Breast epithelium (tissue), 4 donors: ENCODE measurements around the gene IGSF21. TPM values are rescaled to one million over a fixed set of nuclear protein-coding genes. Genes with fewer than 3 reads are reported as not detected.

Experiments used
- DNase-seq, 2 donors: peaks; one replicate each; pipeline ENCODE4 v3.0.0-alpha.2; 2019; ENCODE audit warnings: low spot score in 2 of 2
- H3K27ac ChIP-seq, 2 donors: fragments of 200-600 bp; sonication (generic) in 1 of 2; one replicate each; pipeline ENCODE4 v1.5.1; 2016 to 2019; ENCODE audit warnings: mild to moderate bottlenecking in 1 of 2
- H3K27me3 ChIP-seq, 2 donors: fragments of 200-600 bp; sonication (generic) in 1 of 2; one replicate each; pipeline versions ENCODE4 v1.5.1 to v1.6.0; 2017 to 2019; ENCODE audit warnings: control low read depth in 1 of 2, mild to moderate bottlenecking in 1 of 2
- H3K36me3 ChIP-seq: fragments of 200-600 bp; one replicate; pipeline ENCODE4 v1.5.1; 2019
- H3K4me1 ChIP-seq, 2 donors: fragments of 200-600 bp; sonication (generic); one replicate each; pipeline ENCODE4 v1.5.1; 2016 to 2019; ENCODE audit warnings: control low read depth in 1 of 2
- H3K4me3 ChIP-seq, 3 donors: fragments of 200-600 bp; sonication (generic); 1 replicate in 2 of 3; 2 replicates in 1 of 3; pipeline ENCODE4 v1.5.1; 2016 to 2019; ENCODE audit warnings: mild to moderate bottlenecking in 3 of 3, moderate library complexity in 2 of 3
- H3K9me3 ChIP-seq, 2 donors: fragments of 200-600 bp; sonication (generic) in 1 of 2; one replicate each; pipeline ENCODE4 v1.5.1; 2016 to 2019; ENCODE audit warnings: control low read depth in 1 of 2
- POLR2A ChIP-seq: fragments of 450-650 bp; IDR thresholded peaks from one replicate; pipeline ENCODE4 v1.6.1; 2016; ENCODE audit warnings: antibody characterized with exemption, mild to moderate bottlenecking, moderate library complexity
- POLR2AphosphoS5 ChIP-seq, 3 donors: sonication (generic); formaldehyde crosslinking; IDR thresholded peaks; one replicate each; pipeline ENCODE4 v1.6.1; 2017; ENCODE audit warnings: antibody characterized with exemption in 3 of 3
- intact Hi-C: fragments of 100-400 bp; cut with DNase I; formaldehyde crosslinking; loops from one replicate; pipeline ENCODE4 v1.15.1; 2023; ENCODE audit warnings: low total_unique reads
- total RNA-seq, 3 donors: library from RNA; depleted of rRNA; stranded (reverse); fragments of >200 nt; gene quantifications; one replicate each; pipeline ENCODE4 v1.1.0, GENCODE V29; 2016
- TF ChIP-seq, protein P1 (sequence below), 3 donors: fragments of 450-650 bp; IDR thresholded peaks; one replicate each; pipeline ENCODE4 v1.5.1; 2016 to 2017; ENCODE audit warnings: antibody characterized with exemption in 3 of 3, mild to moderate bottlenecking in 3 of 3, moderate library complexity in 3 of 3

The IGSF21 gene
- total RNA-seq, 3 donors from 2014 or later = 4.8 to 9.5 (median 4.8) TPM

DNA sequence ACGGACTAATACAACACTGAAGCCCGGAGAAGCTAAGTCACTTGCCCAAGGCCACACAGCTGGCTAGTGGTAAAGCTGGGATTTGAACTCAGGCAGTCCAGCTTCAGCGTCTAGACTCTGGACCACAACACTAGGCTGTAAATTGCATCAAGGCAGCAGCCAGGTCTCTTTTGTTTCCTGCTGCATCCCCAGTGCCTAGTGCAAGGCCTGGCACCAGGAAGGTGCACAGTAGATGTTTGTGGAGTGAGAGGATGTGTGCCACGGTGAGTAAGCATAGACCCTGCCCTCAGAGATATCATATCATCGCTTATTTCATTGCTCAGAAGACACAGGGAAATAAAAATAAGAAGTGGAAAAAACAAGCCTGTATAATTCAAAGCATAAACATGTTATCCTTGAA is 40.9 kb downstream of the IGSF21 start:
- no peaks in the 10 kb centered on the region for H3K36me3 ChIP-seq
- intact Hi-C loops = no loop called here
- DNase-seq = no peak
- peaks cover 0 to 25% of the 10 kb centered on the region in 2 donors for H3K27me3 ChIP-seq
- TF ChIP-seq, protein P1, sequence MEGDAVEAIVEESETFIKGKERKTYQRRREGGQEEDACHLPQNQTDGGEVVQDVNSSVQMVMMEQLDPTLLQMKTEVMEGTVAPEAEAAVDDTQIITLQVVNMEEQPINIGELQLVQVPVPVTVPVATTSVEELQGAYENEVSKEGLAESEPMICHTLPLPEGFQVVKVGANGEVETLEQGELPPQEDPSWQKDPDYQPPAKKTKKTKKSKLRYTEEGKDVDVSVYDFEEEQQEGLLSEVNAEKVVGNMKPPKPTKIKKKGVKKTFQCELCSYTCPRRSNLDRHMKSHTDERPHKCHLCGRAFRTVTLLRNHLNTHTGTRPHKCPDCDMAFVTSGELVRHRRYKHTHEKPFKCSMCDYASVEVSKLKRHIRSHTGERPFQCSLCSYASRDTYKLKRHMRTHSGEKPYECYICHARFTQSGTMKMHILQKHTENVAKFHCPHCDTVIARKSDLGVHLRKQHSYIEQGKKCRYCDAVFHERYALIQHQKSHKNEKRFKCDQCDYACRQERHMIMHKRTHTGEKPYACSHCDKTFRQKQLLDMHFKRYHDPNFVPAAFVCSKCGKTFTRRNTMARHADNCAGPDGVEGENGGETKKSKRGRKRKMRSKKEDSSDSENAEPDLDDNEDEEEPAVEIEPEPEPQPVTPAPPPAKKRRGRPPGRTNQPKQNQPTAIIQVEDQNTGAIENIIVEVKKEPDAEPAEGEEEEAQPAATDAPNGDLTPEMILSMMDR (IDR thresholded peaks at IDR 0.05) = no peak
- TF ChIP-seq POLR2A = no peak
- TF ChIP-seq POLR2AphosphoS5 (IDR thresholded peaks at IDR 0.05) = no peak
- no peak overlapping the region for H3K27ac ChIP-seq
- H3K4me1 ChIP-seq = no peaks in the 10 kb centered on the region
- H3K4me3 ChIP-seq = no peak overlapping the region
- H3K9me3 ChIP-seq = no peaks in the 10 kb centered on the region

DNA sequence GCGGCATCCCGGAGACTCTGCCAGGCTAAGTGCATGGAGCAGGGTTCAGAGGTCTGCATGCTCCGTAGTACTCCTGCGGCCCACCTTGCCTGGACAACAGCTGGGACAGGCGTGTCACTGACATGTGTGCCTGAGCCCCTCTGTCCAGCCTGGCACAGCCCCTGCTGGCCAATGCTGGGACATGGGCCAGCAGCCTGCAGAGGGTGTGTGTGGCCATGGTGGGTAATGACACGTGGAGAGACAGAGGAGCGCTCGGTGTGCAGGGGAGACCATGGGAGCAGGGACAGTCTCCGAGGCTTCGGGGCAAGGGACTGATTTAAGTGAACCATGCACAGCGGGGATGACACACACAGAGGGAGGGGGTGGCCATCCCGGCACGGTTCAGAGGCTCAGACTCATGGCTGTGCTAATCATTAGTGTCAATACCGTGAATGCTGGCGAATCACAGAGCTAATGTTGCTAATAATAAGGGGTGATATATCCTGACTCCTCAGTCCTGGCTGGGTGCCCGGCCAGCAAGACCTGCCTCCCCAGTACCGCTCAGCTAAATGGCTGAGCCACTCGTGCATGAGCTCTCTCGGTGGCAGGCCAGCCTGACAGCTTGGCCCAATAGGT is 41.5 kb downstream of the IGSF21 start:
- no peak for TF ChIP-seq POLR2A
- TF ChIP-seq, protein P1 (IDR thresholded peaks at IDR 0.05) = no peak
- TF ChIP-seq POLR2AphosphoS5 (IDR thresholded peaks at IDR 0.05) = no peak
- no peak overlapping the region for H3K27ac ChIP-seq

GRCh38 chr1:18151436-18152122 is 44.0 kb downstream of the IGSF21 start:
- Histone ChIP-seq H3K27me3 (peaks cover 0 to 7% of the 10 kb centered on the region in 2 donors), H3K4me1 (no peaks in the 10 kb centered on the region), H3K36me3 (no peaks in the 10 kb centered on the region), H3K27ac (no peak overlapping the region), H3K9me3 (no peaks in the 10 kb centered on the region), H3K4me3 (no peak overlapping the region)
- intact Hi-C loops = no loop called here
- TF ChIP-seq POLR2A (no peak), POLR2AphosphoS5 (IDR thresholded peaks at IDR 0.05) (no peak)
- TF ChIP-seq, protein P1 (IDR thresholded peaks at IDR 0.05) = no peak
- DNase-seq = no peak

More for the DNA sequence above, 41.5 kb downstream of the IGSF21 start:
- H3K36me3 ChIP-seq = no peaks in the 10 kb centered on the region
- peaks cover 0 to 18% of the 10 kb centered on the region in 2 donors for H3K27me3 ChIP-seq
- intact Hi-C loops = no loop called here
- no peak for DNase-seq
- H3K4me3 ChIP-seq = no peak overlapping the region
- H3K9me3 ChIP-seq = no peaks in the 10 kb centered on the region
- no peaks in the 10 kb centered on the region for H3K4me1 ChIP-seq

GRCh38 chr1:18154430-18155194 is 47.0 kb downstream of the IGSF21 start:
- no peaks in the 10 kb centered on the region for H3K9me3 ChIP-seq
- no peak for TF ChIP-seq POLR2AphosphoS5 (IDR thresholded peaks at IDR 0.05)
- H3K4me3 ChIP-seq = no peak overlapping the region
- no peaks in the 10 kb centered on the region for H3K36me3 ChIP-seq
- DNase-seq = no peak
- no peaks in the 10 kb centered on the region for H3K4me1 ChIP-seq
- H3K27me3 ChIP-seq = peaks cover 0 to 19% of the 10 kb centered on the region in 2 donors
- no peak overlapping the region for H3K27ac ChIP-seq
- intact Hi-C loops = no loop called here

DNA sequence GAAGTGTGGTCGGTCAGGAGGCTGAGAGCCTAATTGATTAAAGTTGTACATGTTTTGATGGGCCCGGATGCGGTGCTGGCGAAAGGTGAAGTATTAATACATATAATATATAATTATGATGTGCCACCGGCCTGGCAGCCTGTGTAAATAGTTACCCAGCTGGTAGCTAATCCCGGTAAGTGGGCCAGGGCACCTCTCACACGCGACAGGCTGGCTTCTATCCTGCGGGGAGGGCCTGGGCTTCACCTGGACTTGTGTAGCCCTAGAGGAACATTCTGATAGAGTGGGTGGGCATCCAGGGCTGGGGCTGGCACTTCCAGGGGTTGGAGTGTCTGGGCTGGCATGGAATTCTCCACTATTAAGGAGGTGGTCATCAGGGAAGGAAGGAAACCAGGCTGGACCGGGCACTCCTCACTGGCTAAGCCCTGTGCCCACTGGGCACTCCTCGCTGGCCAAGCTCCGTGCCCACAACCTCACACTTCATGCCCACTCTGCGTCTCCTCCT is 48.3 kb downstream of the IGSF21 start:
- no peak overlapping the region for H3K27ac ChIP-seq
- no peaks in the 10 kb centered on the region for H3K4me1 ChIP-seq
- H3K9me3 ChIP-seq = no peaks in the 10 kb centered on the region
- H3K4me3 ChIP-seq = no peak overlapping the region
- peaks cover 0 to 19% of the 10 kb centered on the region in 2 donors for H3K27me3 ChIP-seq
- TF ChIP-seq, protein P1 (IDR thresholded peaks at IDR 0.05) = no peak
- TF ChIP-seq POLR2A (no peak), POLR2AphosphoS5 (IDR thresholded peaks at IDR 0.05) (no peak)
- no peaks in the 10 kb centered on the region for H3K36me3 ChIP-seq
- no peak for DNase-seq
- intact Hi-C loops = no loop called here
